T-helper 22 cell (primary cell): ENCODE data around the gene PPM1H.
"Not testable (repeated sequence)": the region's sequence is repeated elsewhere in the genome, so short reads cannot be mapped to it uniquely, and the experiment has no call there.

ENCODE experiments used
- DNase-seq: peaks from one replicate; pipeline ENCODE4 v3.0.0-alpha.2; 2020; ENCODE audit warnings: low read depth

PPM1H gene

DNA sequence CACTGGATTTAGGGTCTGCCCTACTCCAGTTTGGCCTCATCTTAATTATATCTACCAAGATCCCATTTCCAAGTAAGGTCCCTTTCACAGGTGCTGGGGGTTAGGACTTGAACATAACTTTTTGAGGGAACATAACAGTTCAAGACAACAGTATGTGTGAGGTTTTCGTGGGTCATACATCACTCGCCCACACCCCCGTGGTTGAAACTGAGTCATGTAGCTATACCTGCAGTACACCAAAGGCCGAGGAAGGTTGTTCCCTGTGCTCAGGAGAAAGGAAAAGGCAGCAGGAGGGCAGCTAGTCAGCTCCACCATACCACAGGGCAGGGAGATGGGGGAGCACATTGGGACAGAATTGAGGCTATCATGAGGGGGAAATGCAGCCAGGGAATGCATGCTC lies 167.0 kb downstream of the PPM1H start:
- DNase-seq: no peak

DNA sequence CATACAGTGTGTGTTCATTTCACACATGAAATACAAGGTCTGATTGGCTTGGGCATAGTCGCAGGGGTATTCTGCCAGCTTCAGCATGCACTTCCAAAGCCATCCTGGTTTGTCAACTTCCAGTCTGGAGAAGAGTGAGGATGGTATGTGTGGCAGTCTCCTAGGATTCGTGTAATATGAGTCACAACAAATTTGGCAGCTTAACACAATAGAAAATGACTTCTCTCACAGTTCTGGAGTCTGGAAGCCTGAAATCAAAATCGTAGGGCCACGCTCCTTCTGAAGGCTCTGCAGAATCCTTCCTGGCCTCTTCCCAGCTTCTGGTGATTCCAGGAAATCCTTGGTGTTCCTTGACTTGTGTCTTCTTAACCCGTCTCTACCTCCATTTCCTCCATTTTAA lies 167.5 kb downstream of the PPM1H start:
- no peak for DNase-seq

DNA sequence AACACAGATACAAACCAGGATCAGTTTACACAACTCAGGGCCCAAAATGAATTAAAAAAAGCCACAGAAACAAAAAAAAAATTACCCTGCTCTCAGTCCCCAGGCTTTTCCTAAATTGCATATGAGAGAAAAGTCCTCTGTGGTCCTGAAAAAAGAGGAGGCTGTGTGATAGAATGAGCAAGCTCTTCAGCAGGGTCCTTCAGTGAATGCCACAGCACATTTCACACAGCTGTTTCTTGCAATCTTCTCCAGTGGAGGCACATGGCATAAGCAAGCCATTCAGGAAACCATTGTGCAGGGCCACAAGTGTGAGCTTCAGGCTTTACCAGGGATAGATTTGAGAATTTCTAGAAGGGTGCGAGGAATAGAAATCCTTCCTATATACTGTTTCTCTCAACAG lies 168.5 kb downstream of the PPM1H start:
- no peak for DNase-seq

DNA sequence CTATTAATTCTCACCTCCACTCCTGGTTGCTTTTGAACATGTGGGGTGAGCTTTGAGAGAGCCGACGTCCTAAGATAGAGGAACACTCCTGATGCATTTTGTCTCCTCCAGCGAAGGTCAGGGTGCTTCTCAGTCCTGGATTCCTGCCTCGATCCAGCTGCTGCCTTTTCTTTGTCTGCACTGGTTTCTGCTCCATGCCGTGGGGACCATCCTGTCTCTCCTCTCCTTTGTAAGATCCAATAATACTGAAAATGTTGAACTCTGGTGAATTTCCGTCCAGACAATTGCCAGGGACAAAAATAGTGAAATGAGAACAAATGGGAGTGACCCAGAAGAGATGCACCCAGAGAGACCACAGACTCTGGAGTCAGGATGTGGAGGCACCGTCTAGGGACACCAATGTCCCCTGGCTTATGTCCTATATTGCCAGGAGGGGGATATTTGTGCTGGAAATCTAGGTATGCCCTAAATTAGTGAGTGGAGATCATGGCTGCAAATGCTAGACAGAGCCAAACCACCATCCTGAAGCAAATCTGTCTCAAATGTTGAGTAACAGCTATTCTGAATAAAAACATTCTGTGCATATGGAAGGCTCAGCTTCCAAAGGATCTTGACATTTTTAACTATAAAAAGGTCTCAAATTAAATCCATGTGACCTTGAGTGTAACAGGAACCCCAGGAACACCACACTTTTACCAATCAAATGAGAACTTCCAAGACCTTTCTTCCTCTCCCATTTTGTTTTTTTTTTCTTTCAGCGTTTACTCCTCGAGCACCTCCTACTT lies 170.9 kb downstream of the PPM1H start:
- DNase-seq: no peak

DNA sequence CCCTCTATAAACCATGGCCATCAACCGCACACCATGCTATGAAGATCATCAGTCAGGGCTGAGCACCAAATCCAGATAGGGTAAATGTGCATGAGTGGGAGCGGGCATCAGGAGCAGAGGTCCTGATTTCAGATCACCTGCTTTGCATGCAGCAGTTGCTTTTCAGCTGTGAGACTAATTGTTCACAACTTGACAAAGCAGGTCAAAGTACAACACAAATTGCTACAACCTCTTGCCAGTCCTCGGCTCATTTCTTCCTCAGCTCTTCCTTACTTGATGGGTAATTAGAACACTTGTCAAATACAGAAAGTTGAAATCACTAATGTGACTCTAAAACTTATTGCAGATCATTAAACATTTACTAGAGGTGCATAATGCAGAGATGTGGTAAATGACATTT lies 171.6 kb downstream of the PPM1H start:
- DNase-seq: no peak

DNA sequence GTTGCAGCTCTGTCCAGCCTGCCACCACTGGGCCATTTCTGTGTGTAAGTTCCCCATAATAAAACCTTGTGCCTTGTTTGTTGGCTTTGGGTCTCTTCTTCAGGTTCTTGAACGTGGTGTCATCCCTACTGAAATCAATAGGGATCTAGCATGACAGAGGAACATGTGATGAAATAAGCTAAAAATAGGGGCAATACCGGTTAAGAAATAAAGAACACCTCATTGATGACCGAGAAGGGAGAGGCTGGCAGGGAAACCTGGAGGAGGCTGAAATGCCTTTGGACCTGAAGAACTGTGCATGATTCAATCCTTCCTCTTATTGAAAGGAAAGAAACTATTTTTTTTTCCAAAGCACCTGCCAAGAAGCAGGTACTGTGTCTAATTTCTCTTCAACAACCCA lies 172.3 kb downstream of the PPM1H start:
- DNase-seq: no peak

DNA sequence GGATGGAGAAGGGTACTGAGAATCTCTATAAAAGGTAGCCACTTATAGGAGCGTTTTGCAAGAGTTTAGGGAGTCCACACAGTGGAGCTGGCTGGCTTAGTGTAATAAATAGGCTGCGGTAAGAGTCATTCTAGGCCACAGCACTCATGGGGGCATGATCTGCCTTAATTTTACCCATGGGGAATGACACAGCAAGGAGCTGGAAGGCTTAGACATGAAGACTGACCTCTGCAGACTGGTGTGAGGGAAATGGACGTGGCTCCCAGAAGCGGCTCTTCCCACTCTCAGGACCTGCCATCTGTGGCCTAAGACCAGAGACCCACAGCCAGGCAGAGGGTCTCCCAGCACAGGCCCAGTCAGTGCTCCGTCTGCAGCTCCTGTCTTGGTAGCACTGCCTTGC lies 173.3 kb downstream of the PPM1H start:
- no peak for DNase-seq

DNA sequence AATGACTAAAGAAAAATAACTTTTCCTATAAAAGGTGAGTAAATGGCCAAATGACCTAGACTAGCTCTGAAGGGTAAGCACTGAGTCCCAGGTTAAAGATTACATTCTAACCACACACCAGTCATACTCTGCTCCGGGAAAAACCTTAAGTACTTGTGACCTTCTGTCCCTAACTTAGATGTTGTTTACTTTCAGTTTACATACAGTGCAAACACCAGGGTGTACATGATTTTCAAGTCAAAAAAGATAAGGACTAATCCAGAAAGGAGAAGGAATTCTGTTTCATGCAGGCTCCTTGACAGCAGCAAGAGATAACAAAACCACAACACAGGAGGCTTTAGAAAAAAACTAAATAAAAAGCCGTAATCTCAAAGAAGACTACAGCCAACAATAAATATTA lies 174.2 kb downstream of the PPM1H start:
- DNase-seq: no peak

DNA sequence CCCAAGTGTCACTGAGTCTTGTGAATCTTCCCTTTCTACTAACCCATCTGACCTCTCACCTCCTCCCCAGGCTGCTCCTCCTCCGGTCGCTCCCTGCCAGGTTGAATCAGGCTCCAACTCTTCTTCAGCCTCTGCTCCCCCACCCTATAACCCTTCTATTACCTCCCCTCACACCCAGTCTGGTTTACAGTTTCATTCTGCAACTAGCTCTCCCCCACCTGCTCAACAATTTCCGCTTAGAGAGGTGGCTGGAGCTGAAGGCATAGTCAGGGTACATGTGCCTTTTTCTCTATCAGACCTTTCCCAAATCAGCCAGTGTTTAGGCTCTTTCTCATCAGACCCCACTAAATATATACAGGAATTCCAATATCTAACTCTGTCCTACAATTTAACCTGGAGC lies 174.6 kb downstream of the PPM1H start:
- DNase-seq: not testable (repeated sequence)

DNA sequence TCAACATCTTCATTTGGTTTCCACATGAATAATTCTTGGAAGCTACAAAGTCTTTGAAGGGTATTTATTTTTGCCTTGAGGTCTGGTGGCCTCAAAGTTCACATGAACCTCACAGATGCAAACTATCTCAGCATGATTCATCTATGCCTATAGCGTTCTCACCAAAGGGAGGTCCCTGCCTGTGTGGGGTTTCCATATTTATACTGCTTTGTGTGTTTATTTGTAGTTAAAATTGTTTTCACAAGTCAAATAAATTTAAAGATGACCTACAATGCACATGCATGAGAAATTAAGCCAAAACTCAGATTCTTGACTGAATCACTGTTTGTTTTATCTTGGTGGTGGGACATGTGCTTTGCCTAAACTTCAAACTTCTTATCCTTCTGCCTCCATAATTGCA lies 176.7 kb downstream of the PPM1H start:
- DNase-seq: no peak

DNA sequence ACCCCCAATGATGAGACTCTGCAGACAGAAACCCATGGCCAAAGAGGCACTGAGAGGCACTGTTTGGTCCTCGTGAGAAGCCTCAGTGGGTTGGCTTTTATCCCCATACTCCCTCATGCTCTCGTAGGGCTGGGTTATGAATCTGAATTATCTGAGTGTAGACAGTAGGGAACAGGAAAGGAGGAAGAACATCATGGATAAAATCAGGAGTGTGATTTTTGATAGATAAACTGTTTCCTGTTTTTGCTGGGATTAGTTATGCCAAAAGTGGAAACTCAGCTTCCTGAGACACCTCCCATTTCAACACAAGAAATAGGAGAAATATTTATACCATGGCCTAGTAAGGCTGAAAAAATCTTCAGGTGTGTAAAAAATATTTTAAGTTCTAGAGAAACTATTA lies 177.9 kb downstream of the PPM1H start:
- no peak for DNase-seq

DNA sequence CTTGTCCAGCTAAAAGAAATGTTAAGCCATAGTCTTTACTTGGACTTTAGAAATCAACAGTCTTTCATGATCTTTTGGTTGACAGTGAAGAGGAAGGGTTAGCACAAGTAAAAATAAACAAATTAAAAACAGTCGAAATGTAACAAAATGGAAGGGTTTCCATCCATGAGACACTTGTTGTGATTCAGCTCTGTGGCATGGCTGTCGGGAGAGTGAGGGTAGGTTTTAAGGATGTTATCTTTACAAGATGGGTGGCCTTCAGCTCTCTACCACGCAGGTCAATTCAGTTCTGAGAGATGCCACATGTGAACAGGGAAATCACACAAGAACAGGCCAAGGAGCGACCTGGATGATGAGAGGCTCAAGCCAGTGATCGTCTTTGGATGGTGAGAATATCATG lies 180.2 kb downstream of the PPM1H start:
- DNase-seq: no peak

DNA sequence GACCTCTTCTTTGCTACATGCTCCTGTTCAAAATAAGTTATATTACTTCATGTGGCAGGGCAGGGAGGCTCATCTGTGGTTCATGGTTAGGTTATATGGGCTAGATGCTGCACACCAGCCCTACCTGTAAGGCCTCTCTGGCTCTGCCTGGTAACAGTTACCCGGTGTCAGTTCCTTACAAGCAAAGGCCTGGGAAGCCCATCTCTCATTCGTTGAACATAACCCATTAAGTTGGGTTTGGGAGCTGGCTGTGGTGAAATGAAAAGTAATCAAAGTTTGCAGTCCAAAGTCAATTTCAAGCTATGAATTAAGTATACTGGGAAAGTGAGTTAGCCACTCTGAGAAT lies 183.2 kb downstream of the PPM1H start:
- DNase-seq: no peak

DNA sequence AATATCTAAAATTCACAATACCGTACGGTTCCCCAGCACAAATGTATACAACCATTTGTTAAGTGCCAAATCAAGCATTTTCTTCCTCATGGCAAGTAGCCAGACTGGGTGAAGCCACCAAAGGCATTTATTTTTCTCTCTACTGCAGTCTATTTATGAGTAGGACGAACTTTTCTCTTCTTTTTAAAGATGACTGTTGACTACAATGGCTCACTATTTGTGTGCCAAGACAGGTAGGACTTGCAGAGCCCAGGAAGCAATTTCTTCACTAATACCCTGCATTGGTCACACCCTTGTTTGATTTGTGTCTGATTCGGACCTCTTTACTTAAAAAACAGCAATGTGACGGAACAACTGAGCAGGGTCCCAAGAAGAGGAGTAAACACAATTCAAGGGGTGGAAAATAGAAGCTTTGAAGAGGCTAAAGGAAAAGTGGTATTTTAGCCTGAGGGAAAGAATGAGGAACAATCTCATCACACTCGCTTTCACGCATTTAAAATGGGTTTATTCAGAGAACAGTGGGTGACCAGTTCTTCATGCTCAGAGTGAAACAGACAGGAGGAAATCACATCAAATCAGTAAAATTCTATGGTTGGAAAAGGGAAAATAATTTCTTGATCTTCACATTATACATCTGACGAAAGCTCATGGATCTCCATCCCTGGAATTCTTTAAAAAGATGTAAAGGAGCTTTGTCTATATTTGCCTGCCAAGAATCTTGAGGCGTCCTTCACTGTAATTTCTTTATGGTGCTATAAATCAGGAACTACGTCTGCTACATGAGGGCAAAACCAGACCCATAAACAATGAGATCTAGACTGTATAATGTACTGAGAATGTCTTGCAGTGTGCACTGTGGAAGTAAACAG lies 183.8 kb downstream of the PPM1H start:
- DNase-seq: no peak

DNA sequence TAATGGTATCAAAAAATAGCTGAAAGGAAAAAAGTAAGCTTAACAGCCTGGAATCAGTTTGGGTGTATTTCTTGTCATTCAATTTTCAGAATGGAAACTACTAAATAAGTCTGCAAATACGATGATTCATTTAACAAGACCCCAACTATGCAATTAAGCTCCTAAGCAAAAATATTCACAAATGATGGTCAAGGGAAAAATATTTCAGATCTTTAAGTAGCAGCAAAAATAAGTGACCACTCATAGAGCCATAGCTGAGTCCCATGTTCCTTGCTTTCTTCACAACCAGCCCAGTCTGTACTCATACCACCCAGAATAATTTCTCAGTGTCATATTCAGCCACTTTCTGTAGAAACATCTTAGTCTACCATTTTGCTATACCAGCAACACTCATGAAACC lies 185.4 kb downstream of the PPM1H start:
- DNase-seq: no peak

DNA sequence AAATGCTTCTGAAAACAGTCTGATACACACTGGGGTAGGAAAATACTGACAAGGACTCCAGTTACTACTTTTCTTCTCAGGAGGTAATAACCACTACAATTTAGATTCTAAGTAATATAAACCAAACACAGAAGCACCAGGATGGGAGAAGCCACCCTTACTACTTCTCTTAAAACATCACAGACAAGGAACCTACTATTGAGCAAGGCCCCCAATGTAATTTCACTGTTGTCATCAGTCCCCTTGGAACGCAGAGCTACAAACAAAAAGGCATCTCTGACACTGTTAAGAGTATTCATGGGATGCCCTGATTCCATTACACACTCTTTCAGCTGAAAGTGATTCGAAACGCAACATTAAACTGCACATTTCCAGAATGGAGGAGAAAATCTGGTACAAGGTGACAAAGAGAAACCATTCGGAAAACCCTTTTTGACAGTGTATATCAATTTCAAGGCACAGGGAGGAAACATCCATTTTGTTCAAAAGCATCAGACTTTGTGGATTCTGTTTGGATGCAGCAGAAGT lies 185.9 kb downstream of the PPM1H start:
- no peak for DNase-seq

DNA sequence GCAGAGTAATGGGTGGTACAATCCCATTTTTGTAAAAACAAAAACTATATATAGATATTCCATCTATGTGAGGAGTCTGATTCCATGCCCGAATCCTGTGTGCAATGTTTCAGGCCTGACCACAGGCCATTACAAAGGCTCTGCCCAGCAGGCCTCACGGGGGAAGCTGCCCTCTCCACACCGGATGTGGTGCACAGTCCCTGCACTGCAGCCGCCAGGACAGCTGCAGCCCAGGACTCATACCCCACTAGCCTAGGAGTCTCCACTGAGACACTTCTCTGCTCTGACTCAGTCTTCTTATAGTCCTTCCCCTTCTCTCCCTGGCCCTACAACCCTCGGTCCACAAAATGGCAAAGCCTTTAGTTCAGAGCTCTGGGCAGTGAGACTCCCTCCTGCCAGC lies 190.4 kb downstream of the PPM1H start:
- DNase-seq: no peak

DNA sequence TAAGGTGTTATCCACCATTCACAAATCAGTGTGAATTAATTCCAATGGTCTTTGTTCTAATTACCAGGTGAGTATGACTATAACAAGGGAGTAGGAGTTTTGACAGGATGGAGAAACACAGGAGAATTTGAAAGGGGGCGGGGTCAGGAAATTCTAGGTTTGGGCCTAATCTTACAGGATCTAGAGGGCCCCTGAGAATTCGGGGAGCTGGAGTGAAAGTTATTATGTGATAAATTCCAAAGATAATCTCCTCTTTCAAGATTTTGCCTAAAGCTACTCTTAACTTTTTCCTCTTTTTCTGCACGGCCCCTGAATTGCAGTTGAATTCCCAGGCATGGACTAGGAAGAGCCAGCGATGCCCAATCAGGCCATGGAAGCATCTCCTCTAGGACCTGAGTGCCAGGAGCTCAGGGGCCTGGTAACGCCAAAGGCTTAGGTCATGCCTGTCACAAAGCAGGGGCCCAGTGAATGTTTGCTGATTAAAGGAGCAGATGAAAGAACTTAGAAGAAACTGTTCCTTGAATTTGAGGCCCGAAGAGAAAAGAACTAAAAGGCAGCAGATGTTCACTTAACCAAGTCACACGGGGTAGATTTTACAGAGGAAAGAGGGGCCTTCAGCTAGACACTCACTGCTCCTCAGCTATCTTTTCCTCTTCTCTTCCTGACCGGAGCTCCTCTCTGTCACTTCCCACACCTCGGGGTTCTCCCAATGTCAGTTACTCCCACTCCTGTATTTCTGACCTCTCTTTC lies 195.5 kb downstream of the PPM1H start:
- DNase-seq: no peak

DNA sequence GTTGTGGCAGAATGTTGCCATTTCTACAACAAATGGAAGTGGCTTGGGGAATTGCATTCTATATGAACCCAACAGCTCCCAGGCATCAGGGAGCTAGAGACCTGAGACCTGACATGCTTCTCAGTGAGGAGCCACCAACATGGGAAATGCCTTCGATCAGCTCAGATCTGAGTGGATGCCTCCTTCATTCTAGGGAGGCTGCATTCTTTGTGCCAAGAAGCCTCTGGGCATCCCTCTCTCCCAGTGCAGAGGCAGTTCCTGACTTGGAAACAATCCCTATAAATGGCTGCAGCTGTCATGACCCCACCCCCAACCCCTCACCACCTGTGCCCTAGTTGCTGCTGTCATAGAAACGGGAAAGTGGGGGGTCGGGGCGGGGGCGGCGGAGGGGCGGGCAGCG lies 196.3 kb downstream of the PPM1H start:
- DNase-seq: no peak

DNA sequence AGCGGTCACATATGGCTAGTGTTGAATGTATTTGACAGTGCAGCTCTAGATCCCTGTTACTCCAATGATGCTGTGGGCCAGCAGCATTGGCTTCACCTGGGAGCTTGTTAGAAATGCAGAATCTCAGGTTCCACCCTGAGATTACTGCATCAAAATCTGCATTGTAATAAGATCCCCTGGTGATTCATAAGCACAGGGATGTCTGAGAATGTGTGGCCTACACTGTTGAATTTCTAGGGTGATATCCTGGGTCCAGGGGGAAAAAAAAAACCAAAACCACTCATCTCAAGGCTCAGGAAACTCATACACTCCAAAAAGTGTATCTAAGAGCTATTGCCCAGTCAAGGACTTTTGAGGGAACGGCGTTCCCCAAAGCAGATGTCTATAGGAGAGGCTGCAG lies 196.8 kb downstream of the PPM1H start:
- no peak for DNase-seq

DNA sequence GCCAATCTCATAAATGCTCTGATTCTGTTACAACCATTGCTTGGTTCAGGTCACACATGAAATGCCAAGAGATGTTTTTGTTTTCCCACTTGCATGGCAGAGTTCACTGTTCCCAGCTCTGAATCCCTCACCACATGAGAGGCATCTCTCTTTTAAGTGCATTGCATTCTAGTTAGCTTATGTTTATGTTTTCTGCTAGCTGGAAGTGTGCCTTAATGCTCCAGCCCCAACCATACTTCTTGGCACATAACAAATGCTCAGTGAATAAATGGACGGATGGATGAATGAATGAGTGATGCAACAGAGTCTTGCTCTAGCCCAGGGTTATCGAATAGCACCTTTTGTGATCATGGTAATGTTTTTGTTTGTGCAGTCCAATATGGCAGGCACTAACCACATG lies 197.3 kb downstream of the PPM1H start:
- no peak for DNase-seq

DNA sequence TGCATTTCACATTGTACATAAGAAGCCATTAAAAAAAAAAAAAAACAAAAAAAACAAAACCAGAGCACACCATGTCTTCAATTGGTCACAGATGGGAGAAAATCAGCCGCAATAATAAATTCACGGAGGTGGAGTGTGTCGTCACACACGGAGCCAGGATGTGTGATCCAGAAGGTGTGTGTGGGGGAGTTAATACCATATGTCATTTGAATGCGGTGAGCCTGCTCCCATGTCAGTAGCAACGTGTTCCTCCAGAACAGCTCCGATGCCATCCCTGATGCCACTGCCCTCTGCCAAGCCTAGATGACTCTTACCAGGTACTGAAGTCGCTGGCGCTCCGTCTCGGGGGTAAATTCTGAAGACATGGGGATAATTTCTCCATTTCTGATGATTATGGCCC lies 197.8 kb downstream of the PPM1H start:
- DNase-seq: no peak

DNA sequence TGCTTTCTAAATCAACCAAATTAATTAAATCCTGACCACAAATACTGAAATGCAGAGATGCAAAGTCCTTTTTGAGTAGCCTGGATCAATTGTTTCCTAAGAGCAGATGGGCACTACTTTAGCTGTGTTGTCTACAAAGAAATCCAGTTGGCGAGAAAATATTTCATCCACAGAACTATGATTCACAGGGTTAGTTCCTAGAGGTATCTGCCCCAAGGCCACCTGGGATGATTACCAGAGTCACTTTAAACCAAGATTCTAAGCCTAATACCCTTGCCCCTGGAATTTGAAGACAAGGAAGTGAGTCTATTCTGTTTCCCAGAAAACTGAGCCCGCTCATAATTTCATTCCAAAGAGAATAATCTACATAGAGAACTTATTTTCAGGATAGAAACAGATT lies 198.4 kb downstream of the PPM1H start:
- DNase-seq: no peak
